Endodermal cell (in vitro differentiated cells): ENCODE results near the gene ABI3BP. TPM values are rescaled to one million over a fixed set of nuclear protein-coding genes. Genes with fewer than 3 reads are reported as not detected.
A peak's percentile ranks its signal among the peaks of the same experiment; 100 is the strongest.

Experiments used
- DNase-seq: peaks from one replicate; pipeline ENCODE4 v3.0.0-alpha.2; 2017
- H3K27ac ChIP-seq: 2 replicates; pipeline ENCODE4 v1.5.1; 2013; ENCODE audit warnings: mild to moderate bottlenecking, low read depth, low read length, moderate library complexity
- H3K27me3 ChIP-seq: 2 replicates; pipeline ENCODE4 v1.6.1; 2013; ENCODE audit warnings: mild to moderate bottlenecking, low read length, moderate library complexity; ENCODE audit not compliant: insufficient read depth, control insufficient read depth, poor library complexity, severe bottlenecking
- H3K36me3 ChIP-seq: 2 replicates; pipeline ENCODE4 v1.7.0; 2013; ENCODE audit warnings: mild to moderate bottlenecking, low read length, moderate library complexity; ENCODE audit not compliant: control insufficient read depth, insufficient read depth
- H3K4me1 ChIP-seq: one replicate; pipeline ENCODE4 v1.7.0; 2013; ENCODE audit warnings: low read length; ENCODE audit not compliant: control insufficient read depth, insufficient read depth
- H3K4me3 ChIP-seq: 2 replicates; pipeline ENCODE4 v1.5.1; 2013; ENCODE audit warnings: mild to moderate bottlenecking, low read length, moderate library complexity
- H3K9ac ChIP-seq: 2 replicates; pipeline ENCODE4 v1.6.1; 2013; ENCODE audit warnings: mild to moderate bottlenecking, low read length, moderate library complexity; ENCODE audit not compliant: poor library complexity, severe bottlenecking; ENCODE audit errors: extremely low read depth
- H3K9me3 ChIP-seq: 2 replicates; pipeline ENCODE4 v1.6.1; 2013; ENCODE audit warnings: mild to moderate bottlenecking, low read length, moderate library complexity; ENCODE audit not compliant: control insufficient read depth
- H3K27ac Mint-ChIP-seq: 2 replicates; pipeline ENCODE4 v1.8.0; 2020; ENCODE audit warnings: mixed read lengths
- H3K27me3 Mint-ChIP-seq: 2 replicates; pipeline ENCODE4 v1.8.0; 2021; ENCODE audit warnings: mild to moderate bottlenecking, mixed read lengths; ENCODE audit not compliant: insufficient read depth
- H3K36me3 Mint-ChIP-seq: 2 replicates; pipeline ENCODE4 v1.8.0; 2020; ENCODE audit warnings: low read depth, mixed read lengths
- H3K4me1 Mint-ChIP-seq: 2 replicates; pipeline ENCODE4 v1.8.0; 2020; ENCODE audit warnings: mixed read lengths
- H3K4me3 Mint-ChIP-seq: 2 replicates; pipeline ENCODE4 v1.8.0; 2020; ENCODE audit warnings: mild to moderate bottlenecking, moderate library complexity, mixed read lengths
- H3K9me3 Mint-ChIP-seq: 2 replicates; pipeline ENCODE4 v1.8.0; 2020; ENCODE audit warnings: mild to moderate bottlenecking, mixed read lengths
- WGBS, 2 experiments: methylation state at CpG; one replicate each; pipeline versions ENCODE4 v1.1.5 to v1.1.7; 2013; ENCODE audit warnings: missing lambda C conversion rate in 2 of 2, mixed read lengths in 1 of 2; ENCODE audit not compliant: insufficient coverage in 1 of 2, insufficient read length in 1 of 2; 5-methylcytosine and 5-hydroxymethylcytosine counted together
- total RNA-seq, 2 donors: library from RNA; stranded (reverse); fragmentation: NEBNext Ultra II Directional in 1 of 2; extraction: Animal tissue kit (Norgen Biotek cat#: 25700) in 1 of 2; gene quantifications; 2 replicates in 1 of 2; 3 replicates in 1 of 2; pipeline ENCODE4 v1.2.1, GENCODE V29; 2021
- TF ChIP-seq, protein P1 (sequence below): fragments of 200-600 bp; sonication (generic); conservative IDR thresholded peaks from 2 replicates; pipeline ENCODE4 v1.5.0; 2021; ENCODE audit warnings: antibody characterized with exemption, mild to moderate bottlenecking

Gene ABI3BP
- total RNA-seq, 2 donors from 2014 or later: 0.42 TPM; not detected in 1

DNA sequence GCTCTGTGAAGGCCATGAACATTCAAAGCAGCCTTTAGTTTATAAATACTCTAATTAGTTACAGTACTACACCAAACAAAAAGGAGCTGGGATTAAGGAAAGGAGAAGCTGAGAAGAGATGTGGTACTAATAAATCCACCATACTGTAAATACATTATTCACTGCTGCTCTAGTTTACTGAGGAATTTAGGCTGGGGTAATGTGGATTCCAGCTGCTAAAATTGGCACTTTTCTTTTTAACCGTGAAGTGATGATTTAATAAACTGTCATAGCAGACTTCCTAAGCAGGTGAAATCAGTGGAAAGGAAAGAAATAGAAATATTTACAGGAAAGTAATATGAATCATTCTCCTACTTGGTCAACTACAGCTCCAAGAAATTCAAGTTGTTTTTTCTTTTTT, 195.2 kb downstream of the ABI3BP start:
- Mint-ChIP-seq H3K4me3 (no peak overlapping the region), H3K9me3 (no peaks in the 10 kb centered on the region), H3K27me3 (peaks cover 3% of the 10 kb centered on the region), H3K27ac (no peak overlapping the region), H3K36me3 (no peaks in the 10 kb centered on the region), H3K4me1 (peaks cover 4% of the 10 kb centered on the region)
- no peak overlapping the region for H3K9ac ChIP-seq
- no peaks in the 10 kb centered on the region for H3K4me1 ChIP-seq
- no peaks in the 10 kb centered on the region for H3K27me3 ChIP-seq
- no peaks in the 10 kb centered on the region for H3K36me3 ChIP-seq
- H3K27ac ChIP-seq: no peak overlapping the region
- no peak for DNase-seq
- H3K4me3 ChIP-seq: no peak overlapping the region
- TF ChIP-seq, protein P1, sequence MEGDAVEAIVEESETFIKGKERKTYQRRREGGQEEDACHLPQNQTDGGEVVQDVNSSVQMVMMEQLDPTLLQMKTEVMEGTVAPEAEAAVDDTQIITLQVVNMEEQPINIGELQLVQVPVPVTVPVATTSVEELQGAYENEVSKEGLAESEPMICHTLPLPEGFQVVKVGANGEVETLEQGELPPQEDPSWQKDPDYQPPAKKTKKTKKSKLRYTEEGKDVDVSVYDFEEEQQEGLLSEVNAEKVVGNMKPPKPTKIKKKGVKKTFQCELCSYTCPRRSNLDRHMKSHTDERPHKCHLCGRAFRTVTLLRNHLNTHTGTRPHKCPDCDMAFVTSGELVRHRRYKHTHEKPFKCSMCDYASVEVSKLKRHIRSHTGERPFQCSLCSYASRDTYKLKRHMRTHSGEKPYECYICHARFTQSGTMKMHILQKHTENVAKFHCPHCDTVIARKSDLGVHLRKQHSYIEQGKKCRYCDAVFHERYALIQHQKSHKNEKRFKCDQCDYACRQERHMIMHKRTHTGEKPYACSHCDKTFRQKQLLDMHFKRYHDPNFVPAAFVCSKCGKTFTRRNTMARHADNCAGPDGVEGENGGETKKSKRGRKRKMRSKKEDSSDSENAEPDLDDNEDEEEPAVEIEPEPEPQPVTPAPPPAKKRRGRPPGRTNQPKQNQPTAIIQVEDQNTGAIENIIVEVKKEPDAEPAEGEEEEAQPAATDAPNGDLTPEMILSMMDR: no peak
- H3K9me3 ChIP-seq: no peaks in the 10 kb centered on the region
- 96% methylated on average over 1 of the region's 1 CpG; no CpG with 5 or more reads in 1 of the 2 experiments for WGBS, 2 experiments

DNA sequence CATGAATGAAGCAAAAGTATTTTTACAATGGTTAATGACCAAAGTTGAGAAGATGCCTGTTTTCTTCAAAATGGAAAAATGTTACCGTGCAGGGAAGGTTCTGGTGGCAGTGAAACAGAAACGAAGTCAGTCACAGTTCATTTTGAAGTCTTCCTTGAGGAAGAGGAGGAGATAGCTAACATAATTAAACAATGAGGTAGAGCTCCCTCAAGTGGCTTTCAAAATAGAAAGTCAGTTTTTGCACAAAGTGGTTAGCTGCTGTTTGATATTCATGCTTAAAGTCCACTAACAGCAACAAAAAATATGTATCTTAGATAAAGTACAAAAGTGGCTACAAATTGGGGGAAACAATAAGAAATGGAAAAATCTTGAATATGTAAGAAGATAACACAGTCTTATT, 196.7 kb downstream of the ABI3BP start:
- TF ChIP-seq, protein P1: peak; percentile 64
- Histone ChIP-seq H3K9me3 (no peaks in the 10 kb centered on the region), H3K27me3 (no peaks in the 10 kb centered on the region), H3K27ac (no peak overlapping the region), H3K36me3 (no peaks in the 10 kb centered on the region), H3K9ac (no peak overlapping the region), H3K4me3 (no peak overlapping the region), H3K4me1 (no peaks in the 10 kb centered on the region)
- no peak overlapping the region for H3K27ac Mint-ChIP-seq
- H3K4me3 Mint-ChIP-seq: no peak overlapping the region
- no peak for DNase-seq
- no peaks in the 10 kb centered on the region for H3K36me3 Mint-ChIP-seq
- H3K27me3 Mint-ChIP-seq: peaks cover 3% of the 10 kb centered on the region
- 46 to 48% methylated on average over 2 of the region's 2 CpGs for WGBS, 2 experiments
- no peaks in the 10 kb centered on the region for H3K9me3 Mint-ChIP-seq
- peaks cover 4% of the 10 kb centered on the region for H3K4me1 Mint-ChIP-seq

DNA sequence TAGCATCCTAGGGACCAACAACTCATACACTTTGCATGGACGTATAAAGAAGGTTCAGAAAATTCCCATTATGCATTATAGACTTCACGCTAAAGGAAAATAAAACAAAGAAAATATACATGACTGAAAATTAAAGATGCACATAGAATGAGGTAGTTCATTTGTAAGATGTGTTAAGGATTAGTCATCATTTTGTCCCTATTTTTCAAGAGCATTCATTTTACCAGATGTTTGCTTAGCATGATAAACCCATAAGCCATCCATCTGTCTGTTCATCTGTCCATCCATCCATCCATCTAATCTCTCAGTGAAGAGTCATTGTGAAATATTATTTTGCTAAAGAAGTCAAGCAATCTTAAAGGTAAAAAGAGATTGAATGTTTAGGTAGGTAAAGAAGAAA, 203.6 kb downstream of the ABI3BP start:
- Histone ChIP-seq H3K27ac (no peak overlapping the region), H3K9ac (no peak overlapping the region), H3K36me3 (no peaks in the 10 kb centered on the region), H3K4me3 (no peak overlapping the region), H3K4me1 (no peaks in the 10 kb centered on the region), H3K9me3 (peaks cover 13% of the 10 kb centered on the region), H3K27me3 (no peaks in the 10 kb centered on the region)
- H3K4me1 Mint-ChIP-seq: no peaks in the 10 kb centered on the region
- H3K27ac Mint-ChIP-seq: no peak overlapping the region
- H3K9me3 Mint-ChIP-seq: peaks cover 7% of the 10 kb centered on the region
- no peak for DNase-seq
- H3K27me3 Mint-ChIP-seq: no peaks in the 10 kb centered on the region
- TF ChIP-seq, protein P1: no peak
- H3K36me3 Mint-ChIP-seq: no peaks in the 10 kb centered on the region
- 98% methylated on average over 2 of the region's 2 CpGs; no CpG with 5 or more reads in 1 of the 2 experiments for WGBS, 2 experiments
- no peak overlapping the region for H3K4me3 Mint-ChIP-seq
